ENCODE data around the gene GSTM3.
"Not testable (repeated sequence)": the region's sequence is repeated elsewhere in the genome, so short reads cannot be mapped to it uniquely, and the experiment has no call there.

GSTM3 gene

GRCh38 chr1:109691759-109692158 is 49.1 kb downstream of the GSTM3 start:
- DNase-seq: no peak

DNA sequence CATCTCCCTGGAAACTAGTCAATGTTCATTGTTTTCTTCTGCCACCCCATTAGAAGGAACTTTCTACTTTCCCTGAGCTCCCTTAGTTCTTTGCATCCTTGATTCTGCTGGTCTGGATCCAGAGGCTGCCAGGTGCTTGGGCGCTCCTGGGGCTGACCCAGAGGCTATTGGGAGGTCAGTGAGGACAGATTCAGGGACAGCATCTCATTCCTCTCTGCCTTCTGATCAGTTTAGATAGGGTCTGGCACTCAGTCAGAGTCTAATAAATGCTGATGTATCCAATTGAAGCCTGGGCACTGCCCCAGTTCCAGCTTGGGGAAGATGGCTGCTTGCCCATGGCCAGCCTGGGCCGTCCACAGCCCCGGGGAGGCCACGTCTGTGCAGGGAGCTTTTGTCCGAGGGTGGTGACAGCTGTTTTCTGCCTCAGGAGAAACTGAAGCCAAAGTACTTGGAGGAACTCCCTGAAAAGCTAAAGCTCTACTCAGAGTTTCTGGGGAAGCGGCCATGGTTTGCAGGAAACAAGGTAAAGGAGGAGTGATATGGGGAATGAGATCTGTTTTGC is 50.9 kb downstream of the GSTM3 start:
- no peak for DNase-seq

GRCh38 chr1:109687641-109688499 is 53.0 kb downstream of the GSTM3 start, which contains the start of gene GSTM1:
Gene GSTM1, plus strand, starts transcription at chr1:109687817. Its CDS starts 57 bp downstream, at chr1:109687874.
- DNase-seq: no peak

DNA sequence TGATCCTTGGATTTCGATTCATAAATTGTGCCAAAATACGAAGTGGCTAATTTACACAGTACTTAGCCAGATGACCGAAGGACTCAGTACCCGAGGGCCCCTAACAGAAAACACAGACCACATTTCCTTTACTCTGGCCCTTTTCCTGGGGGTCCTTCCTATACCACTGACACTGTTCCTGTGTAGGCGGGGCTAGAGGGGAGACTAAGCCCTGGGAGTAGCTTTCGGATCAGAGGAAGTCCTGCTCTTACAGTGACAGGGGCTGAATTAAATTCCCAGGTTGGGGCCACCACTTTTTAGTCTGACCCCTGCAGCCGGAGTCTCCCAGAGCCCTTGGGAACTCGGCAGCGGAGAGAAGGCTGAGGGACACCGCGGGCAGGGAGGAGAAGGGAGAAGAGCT is 53.7 kb downstream of the GSTM3 start:
- DNase-seq: not testable (repeated sequence)

- not testable (repeated sequence) for DNase-seq
Measured at GRCh38 chr1:109685890-109686289, 54.9 kb downstream of the GSTM3 start.

DNA sequence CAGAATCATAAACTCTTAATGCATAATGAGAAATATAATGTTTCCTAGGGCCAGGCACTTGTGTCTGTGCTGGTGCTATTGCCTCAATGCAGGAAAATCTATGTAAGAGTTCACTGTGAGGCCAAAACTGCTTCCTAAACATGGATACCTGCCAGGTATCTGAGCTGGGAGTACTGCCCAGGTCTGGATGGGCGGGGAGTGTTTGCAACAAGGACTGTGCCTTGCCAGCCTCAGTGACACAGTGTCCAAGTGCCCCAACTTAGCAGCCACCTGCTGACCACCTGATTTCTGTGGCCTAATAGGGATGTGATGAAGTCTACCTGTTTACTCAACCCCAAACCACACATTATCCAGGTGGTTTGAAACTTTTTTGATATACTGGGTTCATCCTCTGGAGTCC is 55.4 kb downstream of the GSTM3 start:
- not testable (repeated sequence) for DNase-seq

GRCh38 chr1:109684777-109685176 is 56.1 kb downstream of the GSTM3 start:
- not testable (repeated sequence) for DNase-seq
